Ovary (tissue), 9 donors: ENCODE measurements around the gene FGF16. TPM values are rescaled to one million over a fixed set of nuclear protein-coding genes. Genes with fewer than 3 reads are reported as not detected.

Source experiments
- DNase-seq, 5 donors: peaks; one replicate each; pipeline ENCODE4 v3.0.0-alpha.2; 2019 to 2020
- H3K27ac ChIP-seq, 2 donors: fragments of 200-600 bp; one replicate each; pipeline versions ENCODE4 v1.5.1 to v1.8.0; 2019 to 2022
- H3K27me3 ChIP-seq: fragments of 200-600 bp; one replicate; pipeline ENCODE4 v1.8.0; 2022
- H3K36me3 ChIP-seq: fragments of 200-600 bp; sonication (generic); one replicate; pipeline ENCODE4 v1.5.1; 2019
- H3K4me1 ChIP-seq: one replicate; pipeline ENCODE4 v1.8.1; 2013; ENCODE audit warnings: mild to moderate bottlenecking, moderate library complexity; ENCODE audit not compliant: insufficient read depth
- H3K4me3 ChIP-seq: fragments of 200-600 bp; sonication (generic); one replicate; pipeline ENCODE4 v1.5.1; 2017
- H3K9me3 ChIP-seq, 2 donors: fragments of 200-600 bp in 1 of 2; sonication (generic) in 1 of 2; one replicate each; pipeline versions ENCODE4 v1.5.1 to v1.8.1; 2013 to 2019; ENCODE audit warnings: mild to moderate bottlenecking in 1 of 2, moderate library complexity in 1 of 2
- EP300 ChIP-seq: sonication (generic); formaldehyde crosslinking; IDR thresholded peaks from one replicate; pipeline ENCODE4 v1.6.1; 2017; ENCODE audit warnings: antibody characterized with exemption
- POLR2A ChIP-seq: fragments of 450-650 bp; IDR thresholded peaks from one replicate; pipeline ENCODE4 v1.6.1; 2017; ENCODE audit warnings: antibody characterized with exemption, mild to moderate bottlenecking, moderate library complexity
- WGBS, 3 donors: extraction: QIAGEN DNeasy Blood & Tissue Kit in 1 of 3; methylation state at CpG; one replicate each; pipeline versions ENCODE4 v1.1.5 to v1.1.7; 2013 to 2017; 5-methylcytosine and 5-hydroxymethylcytosine counted together
- intact Hi-C, 4 donors: fragments of 100-400 bp; cut with DNase I; formaldehyde crosslinking; loops; one replicate each; pipeline versions ENCODE4 v1.11.0 to v1.15.1; 2022 to 2023
- polyA plus RNA-seq, 2 donors: library from polyadenylated mRNA; stranded (reverse); fragments of 200-250 nt in 1 of 2; fragments of 350-450 nt in 1 of 2; fragmentation: Illumina TruSeq in 1 of 2; extraction: RNeasy Lipid Tissue Mini Kit (QIAGEN cat#74804) in 1 of 2; gene quantifications; one replicate each; pipeline ENCODE4 v1.2.3, GENCODE V29; 2013 to 2014
- total RNA-seq, 7 donors: library from RNA; depleted of rRNA in 2 of 7; stranded (reverse); fragments of >200 nt in 2 of 7; fragmentation: NEBNext Ultra II Directional in 3 of 7; extraction: Animal tissue kit (Norgen Biotek cat#: 25700) in 3 of 7; gene quantifications; one replicate each; pipeline versions ENCODE4 v1.1.0 to v1.2.4, GENCODE V29; 2016 to 2023
- TF ChIP-seq, protein P1 (sequence below), 3 donors: fragments of 450-650 bp in 2 of 3; fragments of 200-600 bp in 1 of 3; IDR thresholded peaks; one replicate each; pipeline versions ENCODE4 v1.5.1 to v1.8.0; 2016 to 2022; ENCODE audit warnings: antibody characterized with exemption in 3 of 3, mild to moderate bottlenecking in 1 of 3
- donor health status: DM: no; HTN: no; CAD: no; lungs with moderate emphysema.
- donor health status: DM: no; HTN: no; CAD: no.
- donor health status: Bipolar disorder and iron deficiency.
- donor health status: DM: yes; HTN: yes; CAD: no.
- donor health status: DM: no; HTN: no; CAD: no.
- donor health status: DM: yes; HTN: yes; CAD: no.

FGF16 gene
- total and polyA plus RNA-seq, 9 donors = 0.28 TPM; not detected in 8

DNA sequence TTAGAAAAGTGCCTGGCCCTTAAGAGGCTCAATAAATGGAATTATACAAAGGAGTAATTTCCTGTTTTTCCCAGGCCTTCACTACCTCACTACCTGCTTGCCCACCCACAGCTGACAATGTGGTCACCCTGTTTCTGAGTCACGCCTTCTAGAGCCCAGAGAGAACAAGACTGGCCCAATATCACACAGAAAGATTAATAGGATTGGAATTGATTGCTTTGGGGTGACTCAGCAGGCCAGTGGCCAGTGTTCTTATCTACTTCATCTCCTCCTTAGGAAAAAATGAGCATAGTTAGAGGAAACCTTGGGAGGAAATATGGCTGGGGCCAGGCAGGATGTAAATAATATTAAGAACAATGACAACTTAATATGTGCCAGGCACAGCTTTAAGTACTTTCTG, 4.5 kb upstream of the FGF16 start:
- Histone ChIP-seq H3K9me3 (peaks cover 0 to 2% of the 10 kb centered on the region in 2 donors), H3K36me3 (no peaks in the 10 kb centered on the region), H3K27me3 (no peaks in the 10 kb centered on the region), H3K4me1 (no peaks in the 10 kb centered on the region), H3K27ac (no peak overlapping the region), H3K4me3 (no peak overlapping the region)
- 58 to 64% (median 64%) methylated on average over 1 of the region's 1 CpG for WGBS, 3 donors
- intact Hi-C loops = no loop called here
- TF ChIP-seq, protein P1, sequence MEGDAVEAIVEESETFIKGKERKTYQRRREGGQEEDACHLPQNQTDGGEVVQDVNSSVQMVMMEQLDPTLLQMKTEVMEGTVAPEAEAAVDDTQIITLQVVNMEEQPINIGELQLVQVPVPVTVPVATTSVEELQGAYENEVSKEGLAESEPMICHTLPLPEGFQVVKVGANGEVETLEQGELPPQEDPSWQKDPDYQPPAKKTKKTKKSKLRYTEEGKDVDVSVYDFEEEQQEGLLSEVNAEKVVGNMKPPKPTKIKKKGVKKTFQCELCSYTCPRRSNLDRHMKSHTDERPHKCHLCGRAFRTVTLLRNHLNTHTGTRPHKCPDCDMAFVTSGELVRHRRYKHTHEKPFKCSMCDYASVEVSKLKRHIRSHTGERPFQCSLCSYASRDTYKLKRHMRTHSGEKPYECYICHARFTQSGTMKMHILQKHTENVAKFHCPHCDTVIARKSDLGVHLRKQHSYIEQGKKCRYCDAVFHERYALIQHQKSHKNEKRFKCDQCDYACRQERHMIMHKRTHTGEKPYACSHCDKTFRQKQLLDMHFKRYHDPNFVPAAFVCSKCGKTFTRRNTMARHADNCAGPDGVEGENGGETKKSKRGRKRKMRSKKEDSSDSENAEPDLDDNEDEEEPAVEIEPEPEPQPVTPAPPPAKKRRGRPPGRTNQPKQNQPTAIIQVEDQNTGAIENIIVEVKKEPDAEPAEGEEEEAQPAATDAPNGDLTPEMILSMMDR (IDR thresholded peaks at IDR 0.05) = no peak
- TF ChIP-seq EP300 (no peak), POLR2A (no peak)
- DNase-seq = no peak

DNA sequence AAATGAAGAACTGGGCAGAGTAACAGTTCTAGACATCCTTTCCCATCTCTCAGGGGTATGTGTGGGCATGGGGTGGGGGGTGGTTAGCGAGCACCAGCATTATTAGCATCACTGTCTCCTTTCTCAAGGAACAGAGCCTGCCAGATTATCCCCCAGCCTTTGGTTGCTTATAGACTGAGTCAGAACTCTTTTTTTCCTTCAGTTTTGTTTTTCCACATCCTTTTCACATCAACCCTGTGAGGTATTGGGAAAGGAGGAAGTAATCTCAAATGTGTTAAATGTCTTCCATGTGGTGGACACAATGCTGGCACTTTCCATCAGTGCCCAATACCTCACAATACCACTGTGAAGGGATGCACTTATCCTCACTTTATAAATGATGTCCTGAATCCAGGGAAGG, 3.1 kb upstream of the FGF16 start:
- no peaks in the 10 kb centered on the region for H3K4me1 ChIP-seq
- peaks cover 0 to 4% of the 10 kb centered on the region in 2 donors for H3K9me3 ChIP-seq
- no peaks in the 10 kb centered on the region for H3K27me3 ChIP-seq
- H3K36me3 ChIP-seq = no peaks in the 10 kb centered on the region
- WGBS, 3 donors = 38 to 42% (median 40%) methylated on average over 1 of the region's 1 CpG
- DNase-seq = no peak
- no peak overlapping the region for H3K4me3 ChIP-seq
- intact Hi-C loops = no loop called here
- H3K27ac ChIP-seq = no peak overlapping the region
- TF ChIP-seq POLR2A (no peak), EP300 (no peak)
- TF ChIP-seq, protein P1 (IDR thresholded peaks at IDR 0.05) = no peak

DNA sequence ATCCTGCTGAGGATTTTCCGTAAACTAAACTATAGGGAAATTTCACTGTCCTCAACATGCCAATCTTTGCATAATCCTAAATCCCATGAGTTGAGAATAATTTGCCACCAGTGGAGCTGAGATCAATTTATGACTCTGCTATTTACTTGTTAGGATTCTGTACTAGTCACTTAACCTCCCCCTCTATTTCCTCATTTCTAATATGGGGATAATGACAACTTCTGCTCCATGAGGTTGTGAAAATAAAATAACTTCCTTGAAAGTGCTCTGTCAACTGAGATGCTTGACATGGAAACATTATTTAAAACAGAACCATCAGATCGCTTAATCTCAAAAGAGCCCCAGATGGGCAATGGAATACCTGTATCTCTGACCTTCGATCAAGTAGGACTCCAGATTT, 2.6 kb upstream of the FGF16 start:
- TF ChIP-seq, protein P1 (IDR thresholded peaks at IDR 0.05) = no peak
- TF ChIP-seq EP300 = no peak
- no peak for TF ChIP-seq POLR2A
- Histone ChIP-seq H3K4me1 (no peaks in the 10 kb centered on the region), H3K27me3 (no peaks in the 10 kb centered on the region), H3K4me3 (no peak overlapping the region), H3K27ac (no peak overlapping the region), H3K9me3 (peaks cover 0 to 4% of the 10 kb centered on the region in 2 donors), H3K36me3 (no peaks in the 10 kb centered on the region)
- WGBS, 3 donors = 60 to 63% (median 60%) methylated on average over 3 of the region's 3 CpGs
- no peak for DNase-seq
- intact Hi-C loops = no loop called here

DNA sequence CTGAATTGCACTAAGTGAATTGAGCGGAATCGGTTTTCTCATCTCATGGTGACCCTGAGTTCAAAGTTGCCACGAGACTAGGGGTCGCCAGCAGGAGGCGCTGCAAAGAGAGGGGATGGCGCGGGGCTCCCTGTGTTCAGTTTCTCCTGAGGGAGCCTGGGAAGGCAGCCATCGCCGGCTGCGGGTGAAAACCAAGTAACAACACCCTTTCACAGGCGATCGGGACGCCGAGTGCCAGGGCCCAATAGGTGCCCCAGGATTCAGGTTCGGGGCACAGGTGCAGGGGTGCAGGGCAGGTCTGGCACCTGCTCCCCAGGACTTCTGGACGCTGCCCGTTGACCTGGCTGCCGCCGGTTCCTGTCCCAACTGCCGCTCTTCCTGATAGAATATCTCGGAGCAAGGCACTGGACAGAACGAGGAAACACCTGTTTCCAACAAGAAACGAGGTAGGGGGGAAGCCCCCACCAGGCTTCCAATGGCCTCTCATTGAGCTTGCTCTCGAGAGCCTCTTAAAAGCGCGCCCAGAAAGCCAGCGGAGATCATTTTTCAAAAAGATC, 1.1 kb upstream of the FGF16 start:
- H3K4me1 ChIP-seq = no peaks in the 10 kb centered on the region

More for the DNA sequence above, 1.1 kb upstream of the FGF16 start:
- intact Hi-C loops = no loop called here
- WGBS, 3 donors = 31 to 36% (median 36%) methylated on average over 27 of the region's 27 CpGs
- Histone ChIP-seq H3K9me3 (peaks cover 0 to 4% of the 10 kb centered on the region in 2 donors), H3K36me3 (no peaks in the 10 kb centered on the region), H3K4me3 (no peak overlapping the region), H3K27me3 (no peaks in the 10 kb centered on the region), H3K27ac (no peak overlapping the region)
- TF ChIP-seq EP300 (no peak), POLR2A (no peak)
- TF ChIP-seq, protein P1 (IDR thresholded peaks at IDR 0.05) = no peak
- peak in 1 of 5 donors; percentile 14 for DNase-seq
